Smooth muscle cell (in vitro differentiated cells): ENCODE data around the gene A1BG. TPM values are rescaled to one million over a fixed set of nuclear protein-coding genes. Genes with fewer than 3 reads are reported as not detected.
A peak's percentile ranks its signal among the peaks of the same experiment; 100 is the strongest.

Source experiments
- DNase-seq: peaks from one replicate; lab custom pipeline; 2025; ENCODE audit not compliant: unreplicated experiment; lab: John Stamatoyannopoulos, UW
- H2AFZ ChIP-seq: fragments of 200-600 bp; sonication (generic); 2 replicates; pipeline ENCODE4 v1.6.0; 2016; ENCODE audit warnings: antibody characterized with exemption, low read depth, mild to moderate bottlenecking
- H3F3A ChIP-seq: fragments of 200-600 bp; sonication (generic); 2 replicates; pipeline ENCODE4 v1.6.0; 2017; ENCODE audit warnings: antibody characterized with exemption, low read depth
- H3K27ac ChIP-seq: fragments of 200-600 bp; sonication (generic); 2 replicates; pipeline ENCODE4 v1.5.1; 2016; ENCODE audit warnings: low read depth, mild to moderate bottlenecking
- H3K27me3 ChIP-seq: fragments of 200-600 bp; sonication (generic); 2 replicates; pipeline ENCODE4 v1.6.1; 2016; ENCODE audit warnings: low read depth, mild to moderate bottlenecking
- H3K36me3 ChIP-seq: fragments of 200-600 bp; sonication (generic); 2 replicates; pipeline ENCODE4 v1.5.1; 2016; ENCODE audit warnings: low read depth
- H3K4me1 ChIP-seq: fragments of 200-600 bp; sonication (generic); 2 replicates; pipeline ENCODE4 v1.5.1; 2016; ENCODE audit warnings: low read depth
- H3K4me2 ChIP-seq: fragments of 200-600 bp; sonication (generic); 2 replicates; pipeline ENCODE4 v1.6.0; 2016; ENCODE audit warnings: mild to moderate bottlenecking
- H3K4me3 ChIP-seq: fragments of 200-600 bp; sonication (generic); 2 replicates; pipeline ENCODE4 v1.5.1; 2016; ENCODE audit warnings: mild to moderate bottlenecking
- H3K79me2 ChIP-seq: fragments of 200-600 bp; sonication (generic); 2 replicates; pipeline ENCODE4 v1.6.0; 2016; ENCODE audit warnings: low read depth, mild to moderate bottlenecking
- H3K9ac ChIP-seq: fragments of 200-600 bp; sonication (generic); 2 replicates; pipeline ENCODE4 v1.6.0; 2016; ENCODE audit warnings: low read depth
- H3K9me3 ChIP-seq: fragments of 200-600 bp; sonication (generic); replicated peaks from 2 replicates; pipeline ENCODE4 v1.5.1; 2016; ENCODE audit warnings: low read depth
- H4K20me1 ChIP-seq: fragments of 200-600 bp; sonication (generic); 2 replicates; pipeline ENCODE4 v1.6.0; 2016; ENCODE audit warnings: low read depth
- CTCF ChIP-seq: fragments of 200-600 bp; sonication (generic); IDR thresholded peaks from 2 replicates; pipeline ENCODE4 v1.5.1; 2017; ENCODE audit warnings: borderline replicate concordance, mild to moderate bottlenecking, antibody characterized with exemption; ENCODE audit not compliant: insufficient read depth, poor library complexity, severe bottlenecking
- WGBS: methylation state at CpG from one replicate; pipeline ENCODE4 v1.1.7; 2016; ENCODE audit warnings: low lambda C conversion rate; 5-methylcytosine and 5-hydroxymethylcytosine counted together
- polyA plus RNA-seq: library from polyadenylated mRNA; unstranded; fragments of >200 nt; fragmentation: Nextera tagmentation; extraction: Ambion mirVana; gene quantifications from 2 replicates; pipeline ENCODE4 v1.2.1, GENCODE V29; 2016
- total RNA-seq: library from RNA; depleted of rRNA; stranded (reverse); fragments of >200 nt; gene quantifications from 2 replicates; pipeline ENCODE4 v1.2.3, GENCODE V29; 2014

The A1BG gene
- total and polyA plus RNA-seq, 2 experiments from 2014 or later: 77.8 to 133 TPM

- Histone ChIP-seq H4K20me1 (peaks cover 10% of the 10 kb centered on the region), H3K4me1 (peaks cover 17% of the 10 kb centered on the region), H2AFZ (no peak overlapping the region), H3K9me3 (no peaks in the 10 kb centered on the region), H3K79me2 (peaks cover 21% of the 10 kb centered on the region), H3F3A (no peaks in the 10 kb centered on the region), H3K9ac (no peak overlapping the region), H3K27me3 (no peaks in the 10 kb centered on the region), H3K27ac (no peak overlapping the region), H3K4me3 (no peak overlapping the region), H3K36me3 (no peaks in the 10 kb centered on the region), H3K4me2 (no peak overlapping the region)
- 94% methylated on average over 6 of the region's 6 CpGs for WGBS
- DNase-seq: no peak
- TF ChIP-seq CTCF: no peak
These were observed 29.8 kb upstream of the A1BG start for GRCh38 chr19:58382997-58383603.

GRCh38 chr19:58381460-58382212 lies 28.3 kb upstream of the A1BG start:
- Histone ChIP-seq H3F3A (no peaks in the 10 kb centered on the region), H3K9ac (peak overlapping the region; percentile 97), H3K4me2 (peak overlapping the region; percentile 89), H3K36me3 (no peaks in the 10 kb centered on the region), H3K4me3 (peak overlapping the region; percentile 90), H3K9me3 (no peaks in the 10 kb centered on the region), H2AFZ (peak overlapping the region; percentile 51), H3K4me1 (peaks cover 13% of the 10 kb centered on the region), H4K20me1 (no peaks in the 10 kb centered on the region), H3K27me3 (no peaks in the 10 kb centered on the region), H3K79me2 (peaks cover 12% of the 10 kb centered on the region), H3K27ac (peak overlapping the region; percentile 89)
- no peak for TF ChIP-seq CTCF
- no peak for DNase-seq
- WGBS: 46% methylated on average over 23 of the region's 26 CpGs

DNA sequence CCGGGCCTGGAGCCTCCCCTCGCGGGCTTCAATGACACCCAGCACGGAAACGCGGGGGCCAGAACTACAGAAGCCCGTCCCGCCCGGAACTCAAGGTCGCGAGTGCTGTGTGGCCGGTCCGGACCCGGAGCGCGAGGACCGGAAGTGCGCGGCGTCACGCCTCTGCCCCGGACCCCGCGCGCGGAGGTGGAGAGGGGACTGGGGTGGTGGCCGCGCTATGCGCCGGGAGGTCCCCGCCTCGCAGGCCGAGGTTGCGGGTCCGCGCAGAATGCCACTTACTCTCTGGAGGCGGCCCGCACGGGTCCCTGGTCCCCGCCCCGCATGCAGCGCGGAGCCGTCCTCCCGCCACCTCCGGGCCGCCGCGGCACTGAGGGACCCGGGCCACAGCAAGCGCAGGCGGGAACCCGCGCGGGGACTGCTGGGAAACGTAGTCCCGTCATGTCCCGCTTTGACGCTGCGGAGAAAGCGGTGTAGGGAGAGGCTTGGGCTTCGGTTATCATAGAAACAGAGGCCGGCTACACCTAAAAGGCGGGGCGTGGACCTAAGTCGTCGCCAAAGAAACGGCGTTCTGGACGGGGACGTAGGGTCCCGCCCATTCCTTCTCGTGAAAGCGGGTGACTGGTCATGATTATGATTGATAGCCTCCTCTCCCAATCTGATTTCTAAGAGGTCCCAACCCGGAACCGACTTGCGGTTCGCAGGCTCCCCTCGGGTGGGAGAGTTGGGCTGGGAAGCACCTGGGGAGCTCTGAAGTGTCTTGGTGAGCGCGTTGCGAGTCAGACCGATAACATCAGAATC lies 27.6 kb upstream of the A1BG start, which contains the start of gene ZNF837:
Gene ZNF837 (minus strand): TSS at position 369 of the 798 bp plus-strand sequence. CDS start 11,698 bp downstream, outside the sequence.
- peak within 1 kb of the TSS; percentile 89 for H3K4me2 ChIP-seq
- H4K20me1 ChIP-seq: no peaks in the 10 kb centered on the region
- no peaks in the 10 kb centered on the region for H3K36me3 ChIP-seq
- peak within 1 kb of the TSS; percentile 89 for H3K27ac ChIP-seq
- WGBS: under 1% methylated on average over 48 of the region's 83 CpGs
- H2AFZ ChIP-seq: peak within 1 kb of the TSS; percentile 75
- peaks cover 11% of the 10 kb centered on the region for H3K79me2 ChIP-seq
- no peaks in the 10 kb centered on the region for H3F3A ChIP-seq
- H3K4me1 ChIP-seq: peaks cover 8% of the 10 kb centered on the region
- peak within 1 kb of the TSS; percentile 90 for H3K4me3 ChIP-seq
- H3K27me3 ChIP-seq: no peaks in the 10 kb centered on the region
- H3K9me3 ChIP-seq: no peaks in the 10 kb centered on the region
- DNase-seq: peak; percentile 95
- TF ChIP-seq CTCF: no peak
- H3K9ac ChIP-seq: peak within 1 kb of the TSS; percentile 97
